ENCODE measurements around the gene CHFR.

DNA sequence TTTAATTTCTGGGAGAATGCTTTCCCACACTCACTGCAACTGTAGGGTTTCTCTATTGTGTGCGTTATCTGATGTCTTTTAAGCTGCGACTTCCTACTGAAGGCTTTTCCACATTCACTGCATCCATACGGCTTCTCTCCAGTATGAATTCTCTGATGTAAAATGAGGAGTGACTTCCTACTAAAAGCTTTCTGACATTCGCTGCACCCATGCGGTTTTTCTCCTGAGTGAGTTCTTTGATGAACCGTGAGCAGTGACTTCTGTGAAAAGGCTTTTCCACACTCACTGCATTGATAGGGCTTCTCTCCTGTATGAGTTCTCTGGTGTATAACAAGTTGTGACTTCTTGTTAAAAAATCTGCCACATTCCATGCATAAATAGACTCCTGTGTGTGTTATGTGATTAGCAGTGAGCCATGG is 39.0 kb upstream of the CHFR start:
- TF ChIP-seq, protein P1, sequence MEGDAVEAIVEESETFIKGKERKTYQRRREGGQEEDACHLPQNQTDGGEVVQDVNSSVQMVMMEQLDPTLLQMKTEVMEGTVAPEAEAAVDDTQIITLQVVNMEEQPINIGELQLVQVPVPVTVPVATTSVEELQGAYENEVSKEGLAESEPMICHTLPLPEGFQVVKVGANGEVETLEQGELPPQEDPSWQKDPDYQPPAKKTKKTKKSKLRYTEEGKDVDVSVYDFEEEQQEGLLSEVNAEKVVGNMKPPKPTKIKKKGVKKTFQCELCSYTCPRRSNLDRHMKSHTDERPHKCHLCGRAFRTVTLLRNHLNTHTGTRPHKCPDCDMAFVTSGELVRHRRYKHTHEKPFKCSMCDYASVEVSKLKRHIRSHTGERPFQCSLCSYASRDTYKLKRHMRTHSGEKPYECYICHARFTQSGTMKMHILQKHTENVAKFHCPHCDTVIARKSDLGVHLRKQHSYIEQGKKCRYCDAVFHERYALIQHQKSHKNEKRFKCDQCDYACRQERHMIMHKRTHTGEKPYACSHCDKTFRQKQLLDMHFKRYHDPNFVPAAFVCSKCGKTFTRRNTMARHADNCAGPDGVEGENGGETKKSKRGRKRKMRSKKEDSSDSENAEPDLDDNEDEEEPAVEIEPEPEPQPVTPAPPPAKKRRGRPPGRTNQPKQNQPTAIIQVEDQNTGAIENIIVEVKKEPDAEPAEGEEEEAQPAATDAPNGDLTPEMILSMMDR (conservative IDR thresholded peaks at IDR 0.05) = no peak
- TF ChIP-seq ZFX (IDR thresholded peaks at IDR 0.05) = no peak

All from C4-2B (cell line).